Fibroblast of skin of right quadriceps (primary cell): ENCODE measurements around the gene SLC5A8.

Experiments used
- DNase-seq: peaks from one replicate; pipeline ENCODE4 v3.0.0-alpha.2; 2013

Gene SLC5A8

DNA sequence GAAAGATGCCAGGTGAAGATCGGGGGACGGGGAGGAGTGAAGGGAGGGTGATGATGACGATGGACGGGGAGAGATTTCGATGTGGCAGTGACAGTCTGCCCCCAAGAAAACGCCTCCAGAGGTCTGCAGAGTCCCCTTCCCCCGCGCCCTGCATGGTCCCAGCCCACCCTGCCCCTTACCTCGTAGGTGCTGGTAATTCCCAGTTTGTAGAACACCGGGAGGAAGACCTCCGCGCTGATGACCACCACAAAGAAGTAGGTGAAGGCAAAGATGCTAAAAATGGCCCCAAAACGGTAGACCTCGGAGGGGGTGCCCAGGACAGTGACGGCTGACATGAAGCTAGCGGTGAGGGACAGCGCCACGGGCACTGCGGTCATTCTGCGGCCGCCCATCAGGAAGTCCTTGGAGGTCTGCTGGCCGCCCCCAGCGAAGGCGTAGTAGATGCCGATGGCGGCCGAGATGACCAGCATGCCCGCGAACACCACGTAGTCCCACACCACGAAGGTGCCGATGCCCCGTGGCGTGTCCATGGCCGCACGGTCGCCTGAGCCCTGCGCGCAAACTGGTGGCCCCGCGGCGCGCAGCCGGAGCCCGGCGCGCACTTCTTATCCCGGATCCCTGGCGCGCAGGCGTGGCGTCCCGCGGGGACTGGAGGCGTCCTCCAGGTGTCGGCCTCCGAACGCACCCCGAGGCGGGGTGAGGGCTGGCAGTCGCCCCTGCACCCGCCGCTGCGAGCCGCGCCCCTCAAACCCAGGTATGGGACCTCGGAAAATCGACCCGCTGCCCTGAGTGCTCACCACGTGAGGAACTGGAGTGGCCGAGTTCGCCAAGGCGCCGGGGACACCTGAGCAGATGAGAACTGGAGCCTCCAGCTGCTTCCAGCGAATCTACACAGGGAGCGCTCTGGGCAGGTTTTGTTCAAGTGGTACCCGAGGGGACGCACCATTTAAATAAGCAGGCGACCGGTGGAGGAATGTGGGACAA, at the start of gene SLC5A8:
SLC5A8 (minus strand) TSS at position 920 of the 984 bp plus-strand sequence; CDS start at position 530, 390 bp downstream.
- DNase-seq = no peak

DNA sequence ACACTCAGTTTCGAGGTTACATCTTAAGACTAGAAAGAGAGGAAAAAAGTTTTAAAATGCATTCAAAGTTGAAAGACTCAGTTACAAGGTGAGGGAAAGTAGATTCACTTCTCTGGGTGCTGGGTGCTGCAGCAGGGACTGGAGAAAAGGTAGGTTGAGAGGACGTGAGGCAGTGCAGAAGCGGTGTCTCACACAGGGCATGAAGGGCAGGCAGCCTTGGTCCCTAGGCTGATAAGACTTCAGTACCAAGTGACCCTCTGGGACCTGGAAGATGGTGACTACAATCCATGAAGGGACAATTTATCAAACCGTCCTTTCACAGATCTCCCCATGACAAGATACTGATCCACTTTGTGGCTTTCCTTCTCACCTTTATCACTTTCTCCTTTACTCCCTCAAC, 47.3 kb upstream of the SLC5A8 start:
- no peak for DNase-seq

- DNase-seq = no peak
These were observed 46.2 kb upstream of the SLC5A8 start for GRCh38 chr12:101256266-101256665.

DNA sequence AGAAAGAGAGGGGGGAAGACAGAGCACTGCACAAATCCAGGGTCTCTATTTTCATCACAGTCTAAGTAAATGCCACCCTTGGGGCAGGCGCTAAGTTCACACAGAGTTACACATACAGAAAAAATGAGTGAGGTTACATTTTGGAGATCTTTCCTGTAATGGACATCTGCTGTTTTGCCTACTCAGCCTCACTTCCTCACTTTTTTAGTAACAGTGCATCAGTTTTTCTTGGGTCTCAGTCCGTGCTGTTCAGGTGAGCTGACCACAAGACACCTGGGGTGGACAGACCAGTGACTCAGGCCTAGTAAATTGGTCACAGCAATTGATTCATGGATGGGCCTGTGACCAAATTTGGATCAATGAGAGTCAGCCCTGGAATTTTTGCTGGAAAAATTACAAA, 33.6 kb upstream of the SLC5A8 start:
- no peak for DNase-seq

GRCh38 chr12:101243074-101243473, 33.0 kb upstream of the SLC5A8 start:
- DNase-seq = no peak

DNA sequence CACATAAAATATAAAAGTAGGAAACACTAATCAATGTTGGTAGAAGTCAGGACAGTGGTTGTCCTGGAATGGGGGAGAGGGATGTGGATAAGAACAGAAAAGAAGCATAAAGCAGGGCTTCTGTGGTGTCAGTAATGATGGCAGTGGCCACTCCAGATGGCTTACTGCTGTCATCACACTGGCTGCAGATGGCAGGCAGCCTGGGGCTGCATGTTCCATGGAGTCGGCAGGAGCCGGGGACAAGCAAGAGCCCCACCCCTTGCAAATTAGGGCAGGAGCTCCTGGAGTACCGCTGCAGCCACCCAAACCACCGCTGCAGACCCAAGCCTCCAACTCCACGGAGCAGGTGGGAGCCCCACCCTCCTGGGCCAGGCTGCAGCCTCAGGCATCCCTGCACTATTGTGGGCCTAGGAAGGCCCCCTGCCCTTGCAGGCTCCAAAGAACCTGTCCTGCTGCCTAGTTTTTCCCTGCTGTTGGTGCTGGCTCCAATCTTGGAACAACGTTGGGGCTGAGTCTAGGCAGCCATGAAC, 28.8 kb upstream of the SLC5A8 start:
- no peak for DNase-seq

DNA sequence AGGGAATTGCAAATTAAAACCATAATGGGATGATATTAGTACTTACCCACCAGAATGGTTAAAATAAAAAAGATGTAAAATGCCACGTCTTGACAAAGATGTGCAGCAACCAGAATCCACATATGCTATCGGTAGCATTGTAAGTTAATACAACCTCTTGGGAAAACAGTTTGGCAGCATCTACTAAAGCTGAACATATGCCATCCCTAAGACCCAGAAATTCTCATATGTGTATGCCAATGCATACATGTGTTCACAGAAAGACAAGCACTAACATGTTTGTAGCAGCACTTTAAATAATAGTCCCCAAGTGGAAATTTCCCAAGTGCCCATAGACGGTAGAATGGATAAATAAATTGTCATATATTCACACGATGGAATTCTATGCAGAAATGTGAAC, 28.3 kb upstream of the SLC5A8 start:
- no peak for DNase-seq

DNA sequence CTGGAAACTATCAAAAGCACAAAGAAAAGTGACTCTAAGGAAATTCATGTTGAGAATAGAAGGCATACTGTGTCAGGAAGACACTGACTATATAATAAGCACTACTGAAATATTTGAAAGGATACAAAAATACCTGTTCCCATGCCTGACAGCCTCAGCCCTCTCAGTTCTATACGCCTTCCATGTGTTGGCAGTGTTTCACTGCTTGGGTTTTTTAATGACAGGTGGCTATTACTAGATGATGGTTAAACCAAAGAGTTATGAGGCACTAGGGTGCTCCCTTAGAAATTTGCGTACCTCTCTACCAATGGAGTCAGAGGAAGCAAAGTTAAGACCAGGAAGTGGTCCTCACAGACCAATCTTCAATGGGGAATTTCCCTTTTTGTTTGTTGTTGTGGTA, 25.6 kb upstream of the SLC5A8 start:
- no peak for DNase-seq

GRCh38 chr12:101231636-101232035, 21.6 kb upstream of the SLC5A8 start:
- DNase-seq = no peak

GRCh38 chr12:101230547-101230946, 20.5 kb upstream of the SLC5A8 start:
- peak; percentile 59 for DNase-seq

GRCh38 chr12:101229841-101230241, 19.8 kb upstream of the SLC5A8 start:
- DNase-seq = no peak

GRCh38 chr12:101221301-101221700, 11.3 kb upstream of the SLC5A8 start:
- no peak for DNase-seq

GRCh38 chr12:101216810-101217209, 6.8 kb upstream of the SLC5A8 start:
- DNase-seq = no peak

DNA sequence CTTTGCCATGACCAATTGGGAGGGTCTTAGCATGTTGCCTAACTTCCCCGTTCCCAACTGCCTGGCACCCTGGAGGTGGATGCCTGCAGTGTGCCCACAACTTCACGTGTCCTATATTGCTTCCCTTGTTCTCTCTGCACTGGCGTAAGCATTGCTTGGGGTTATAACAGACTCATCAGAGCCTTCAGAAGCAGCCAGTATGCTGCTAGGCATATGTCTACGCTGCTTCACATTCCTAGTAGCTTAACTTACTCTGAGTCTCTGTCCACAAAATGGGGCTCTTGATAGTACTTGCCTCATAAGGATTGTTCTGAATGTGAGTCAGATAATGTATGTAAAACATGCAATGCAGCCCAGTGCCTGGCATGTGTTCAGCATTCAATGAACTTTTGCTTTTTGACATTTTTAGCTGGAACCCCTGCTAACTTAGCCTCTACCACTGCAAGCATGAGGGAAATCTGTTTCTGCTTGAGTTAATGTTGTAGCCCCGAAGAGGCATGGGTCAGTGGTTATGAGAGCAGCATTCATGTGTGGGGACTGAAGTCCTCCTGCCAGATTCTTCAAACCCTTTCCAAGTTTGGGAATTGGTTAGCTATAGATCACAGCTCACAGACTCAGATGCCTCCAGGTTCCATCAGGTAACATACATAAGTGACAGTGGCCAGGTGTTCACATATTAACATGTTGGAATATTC, 2.8 kb downstream of the SLC5A8 start:
- no peak for DNase-seq

GRCh38 chr12:101204602-101205304, 5.3 kb downstream of the SLC5A8 start:
- DNase-seq = no peak

DNA sequence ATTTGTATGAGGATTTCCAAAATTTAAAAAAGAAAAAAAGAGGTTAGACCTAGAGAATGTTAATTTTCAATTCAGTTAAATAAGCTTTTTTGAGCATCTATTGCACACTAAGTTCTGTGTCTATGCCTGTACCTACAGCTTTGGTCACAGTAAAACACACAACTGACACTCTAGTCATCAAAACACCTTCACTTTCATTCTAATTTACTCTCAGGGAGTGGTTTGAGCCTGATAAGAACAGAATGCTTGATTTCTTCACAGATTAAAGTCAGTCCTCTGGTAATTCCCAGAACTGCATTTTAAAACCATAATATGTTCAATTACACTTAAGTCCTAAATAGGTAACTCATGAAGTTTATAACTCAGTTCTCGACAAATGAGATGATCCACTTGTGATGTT, 9.2 kb downstream of the SLC5A8 start:
- DNase-seq = no peak

DNA sequence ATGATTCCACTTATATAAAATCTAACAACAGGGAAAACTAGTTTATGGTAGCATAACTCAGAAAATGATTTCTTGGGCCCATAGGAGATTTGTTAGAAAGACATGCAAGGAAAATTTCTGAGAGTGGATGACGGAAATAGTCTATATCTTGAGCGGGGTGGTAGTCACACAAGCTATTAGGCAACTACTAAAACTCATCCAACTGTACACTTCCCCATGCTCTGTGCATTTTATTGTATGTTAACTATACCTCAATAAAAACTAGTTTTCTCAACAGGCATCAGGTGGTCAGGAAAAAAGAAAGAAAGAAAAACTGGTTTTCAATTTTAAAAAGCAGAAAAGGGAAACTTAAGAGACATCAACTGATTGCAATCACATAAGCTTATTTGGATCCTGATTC, 9.9 kb downstream of the SLC5A8 start:
- no peak for DNase-seq

GRCh38 chr12:101186291-101186690, 23.7 kb downstream of the SLC5A8 start:
- DNase-seq = no peak

DNA sequence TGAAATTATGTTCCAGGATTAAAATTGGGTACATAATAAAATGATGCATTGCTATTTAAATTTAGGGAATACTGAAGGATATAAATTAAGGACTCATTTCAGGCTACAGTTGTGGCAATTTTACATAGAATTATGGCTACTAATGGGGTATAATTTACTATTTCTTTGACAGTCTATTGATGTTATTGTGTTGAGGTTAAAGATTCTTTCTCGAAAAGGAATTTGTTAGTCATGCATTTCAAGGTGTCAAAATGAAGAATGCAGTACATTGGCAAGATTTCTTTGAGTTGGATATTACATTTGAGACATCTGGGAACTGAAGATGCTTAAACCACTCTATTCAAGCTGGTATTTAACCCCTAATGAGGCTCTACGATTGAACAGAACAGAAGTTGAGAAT, 28.3 kb downstream of the SLC5A8 start:
- no peak for DNase-seq

- DNase-seq = no peak
These were observed 35.5 kb downstream of the SLC5A8 start for GRCh38 chr12:101174541-101174940.

- no peak for DNase-seq
These were observed 36.8 kb downstream of the SLC5A8 start for GRCh38 chr12:101173197-101173749.

DNA sequence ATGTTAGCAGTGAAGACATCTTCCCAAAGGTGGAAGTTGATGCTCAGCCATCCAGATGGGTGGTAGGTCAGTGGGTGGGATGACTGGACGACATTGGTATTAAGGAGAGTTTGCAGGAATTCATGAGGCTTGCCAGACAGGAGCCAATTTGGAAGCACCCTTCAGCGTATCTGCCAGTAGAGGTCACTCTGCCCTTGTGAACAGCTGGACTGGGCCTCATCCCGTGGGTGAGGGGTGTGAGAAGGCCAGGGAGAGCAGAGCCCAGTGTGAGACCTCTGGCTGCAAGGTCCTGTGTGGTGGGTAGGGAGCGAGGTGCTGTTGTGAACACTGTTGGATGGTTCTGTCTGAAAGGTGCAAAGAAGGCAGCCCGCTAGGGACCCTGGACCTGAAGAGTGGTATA, 37.7 kb downstream of the SLC5A8 start:
- no peak for DNase-seq

GRCh38 chr12:101168001-101168400, 42.0 kb downstream of the SLC5A8 start:
- DNase-seq = no peak
